Kidney (tissue), 14 donors: ENCODE data around the gene APOH. TPM values are rescaled to one million over a fixed set of nuclear protein-coding genes. Genes with fewer than 3 reads are reported as not detected.

Experiments used
- DNase-seq, 5 donors: peaks; one replicate each; pipeline ENCODE4 v3.0.0-alpha.2; 2013 to 2020
- FAIRE-seq: peaks from 2 replicates; lab custom pipeline; 2012; peaks lifted over from hg19 to GRCh38; lab: Jason Lieb, UNC
- H3K27ac ChIP-seq, 2 donors: one replicate each; pipeline ENCODE4 v1.7.0; 2013; ENCODE audit warnings: low read depth in 2 of 2, low read length in 2 of 2, inconsistent platforms in 1 of 2
- H3K27me3 ChIP-seq: one replicate; pipeline ENCODE4 v1.7.1; 2013; ENCODE audit warnings: low read length, inconsistent platforms; ENCODE audit not compliant: control insufficient read depth, insufficient read depth
- H3K36me3 ChIP-seq, 3 donors: one replicate each; pipeline versions ENCODE4 v1.7.0 to v1.7.1; 2013; ENCODE audit warnings: low read length in 3 of 3, control low read depth in 1 of 3, inconsistent platforms in 1 of 3; ENCODE audit not compliant: insufficient read depth in 3 of 3, control insufficient read depth in 2 of 3
- H3K4me1 ChIP-seq, 3 donors: one replicate each; pipeline versions ENCODE4 v1.7.0 to v1.7.1; 2013; ENCODE audit warnings: low read length in 3 of 3, inconsistent platforms in 1 of 3, low read depth in 1 of 3; ENCODE audit not compliant: control insufficient read depth in 2 of 3, insufficient read depth in 2 of 3
- H3K4me3 ChIP-seq, 3 donors: one replicate each; pipeline versions ENCODE4 v1.7.0 to v1.8.1; 2013; ENCODE audit warnings: low read length in 3 of 3, control low read depth in 1 of 3, inconsistent platforms in 1 of 3
- H3K9ac ChIP-seq, 3 donors: one replicate each; pipeline versions ENCODE4 v1.7.0 to v1.7.1; 2013; ENCODE audit warnings: low read length in 3 of 3, control low read depth in 1 of 3, inconsistent platforms in 1 of 3
- H3K9me3 ChIP-seq, 3 donors: one replicate each; pipeline versions ENCODE4 v1.7.0 to v1.7.1; 2013; ENCODE audit warnings: low read length in 3 of 3, control low read depth in 1 of 3, inconsistent platforms in 1 of 3; ENCODE audit not compliant: control insufficient read depth in 2 of 3, insufficient read depth in 1 of 3
- intact Hi-C: fragments of 100-400 bp; cut with DNase I; formaldehyde crosslinking; loops from one replicate; pipeline ENCODE4 v1.11.1; 2022
- polyA plus RNA-seq: library from polyadenylated mRNA; stranded (reverse); fragments of 350-450 nt; fragmentation: Illumina TruSeq; extraction: RNeasy Lipid Tissue Mini Kit (QIAGEN cat#74804); gene quantifications from one replicate; pipeline ENCODE4 v1.2.3, GENCODE V29; 2014; ENCODE audit warnings: low read depth, low replicate concordance; ENCODE audit not compliant: insufficient read depth
- total RNA-seq: library from RNA; stranded (reverse); fragmentation: NEBNext Ultra II Directional; extraction: Animal tissue kit (Norgen Biotek cat#: 25700); gene quantifications from one replicate; pipeline ENCODE4 v1.2.1, GENCODE V29; 2021
- TF ChIP-seq, protein P1 (sequence below): IDR thresholded peaks from 3 replicates; pipeline ENCODE4 v1.5.1; 2012; ENCODE audit warnings: mild to moderate bottlenecking, moderate library complexity, borderline replicate concordance; ENCODE audit not compliant: insufficient read depth; ENCODE audit errors: extremely low read depth
- donor health status: control.
- donor health status: control.
- donor health status: control.
- donor health status: control.
- donor health status: control.
- donor health status: DM: yes; HTN: yes; CAD: no.
- donor health status: Normal renal cell carcinoma (clear cell type).

APOH gene
- total and polyA plus RNA-seq, 2 donors from 2014 or later, result 13.5 TPM; not detected in 1

GRCh38 chr17:66230922-66231591 lies 1.8 kb upstream of the APOH start:
- H3K4me1 ChIP-seq, result peaks cover 0 to 2% (median 0%) of the 10 kb centered on the region in 3 donors
- H3K4me3 ChIP-seq, result no peak overlapping the region
- DNase-seq, result no peak
- intact Hi-C loops, result no loop called here
- no peak overlapping the region for H3K9ac ChIP-seq
- no peaks in the 10 kb centered on the region for H3K27me3 ChIP-seq
- TF ChIP-seq, protein P1, sequence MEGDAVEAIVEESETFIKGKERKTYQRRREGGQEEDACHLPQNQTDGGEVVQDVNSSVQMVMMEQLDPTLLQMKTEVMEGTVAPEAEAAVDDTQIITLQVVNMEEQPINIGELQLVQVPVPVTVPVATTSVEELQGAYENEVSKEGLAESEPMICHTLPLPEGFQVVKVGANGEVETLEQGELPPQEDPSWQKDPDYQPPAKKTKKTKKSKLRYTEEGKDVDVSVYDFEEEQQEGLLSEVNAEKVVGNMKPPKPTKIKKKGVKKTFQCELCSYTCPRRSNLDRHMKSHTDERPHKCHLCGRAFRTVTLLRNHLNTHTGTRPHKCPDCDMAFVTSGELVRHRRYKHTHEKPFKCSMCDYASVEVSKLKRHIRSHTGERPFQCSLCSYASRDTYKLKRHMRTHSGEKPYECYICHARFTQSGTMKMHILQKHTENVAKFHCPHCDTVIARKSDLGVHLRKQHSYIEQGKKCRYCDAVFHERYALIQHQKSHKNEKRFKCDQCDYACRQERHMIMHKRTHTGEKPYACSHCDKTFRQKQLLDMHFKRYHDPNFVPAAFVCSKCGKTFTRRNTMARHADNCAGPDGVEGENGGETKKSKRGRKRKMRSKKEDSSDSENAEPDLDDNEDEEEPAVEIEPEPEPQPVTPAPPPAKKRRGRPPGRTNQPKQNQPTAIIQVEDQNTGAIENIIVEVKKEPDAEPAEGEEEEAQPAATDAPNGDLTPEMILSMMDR, result no peak
- H3K27ac ChIP-seq, result no peak overlapping the region
- no peaks in the 10 kb centered on the region for H3K36me3 ChIP-seq
- H3K9me3 ChIP-seq, result no peaks in the 10 kb centered on the region
- FAIRE-seq, result no peak

- FAIRE-seq, result no peak
- Histone ChIP-seq H3K27ac (no peak overlapping the region), H3K9me3 (no peaks in the 10 kb centered on the region), H3K36me3 (no peaks in the 10 kb centered on the region), H3K27me3 (no peaks in the 10 kb centered on the region), H3K4me3 (no peak overlapping the region), H3K9ac (no peak overlapping the region), H3K4me1 (peaks cover 0 to 2% (median 0%) of the 10 kb centered on the region in 3 donors)
- intact Hi-C loops, result no loop called here
- DNase-seq, result peak in 1 of 5 donors; percentile 9
- TF ChIP-seq, protein P1, result no peak
These were observed 746 bp upstream of the APOH start for GRCh38 chr17:66229783-66230538.

DNA sequence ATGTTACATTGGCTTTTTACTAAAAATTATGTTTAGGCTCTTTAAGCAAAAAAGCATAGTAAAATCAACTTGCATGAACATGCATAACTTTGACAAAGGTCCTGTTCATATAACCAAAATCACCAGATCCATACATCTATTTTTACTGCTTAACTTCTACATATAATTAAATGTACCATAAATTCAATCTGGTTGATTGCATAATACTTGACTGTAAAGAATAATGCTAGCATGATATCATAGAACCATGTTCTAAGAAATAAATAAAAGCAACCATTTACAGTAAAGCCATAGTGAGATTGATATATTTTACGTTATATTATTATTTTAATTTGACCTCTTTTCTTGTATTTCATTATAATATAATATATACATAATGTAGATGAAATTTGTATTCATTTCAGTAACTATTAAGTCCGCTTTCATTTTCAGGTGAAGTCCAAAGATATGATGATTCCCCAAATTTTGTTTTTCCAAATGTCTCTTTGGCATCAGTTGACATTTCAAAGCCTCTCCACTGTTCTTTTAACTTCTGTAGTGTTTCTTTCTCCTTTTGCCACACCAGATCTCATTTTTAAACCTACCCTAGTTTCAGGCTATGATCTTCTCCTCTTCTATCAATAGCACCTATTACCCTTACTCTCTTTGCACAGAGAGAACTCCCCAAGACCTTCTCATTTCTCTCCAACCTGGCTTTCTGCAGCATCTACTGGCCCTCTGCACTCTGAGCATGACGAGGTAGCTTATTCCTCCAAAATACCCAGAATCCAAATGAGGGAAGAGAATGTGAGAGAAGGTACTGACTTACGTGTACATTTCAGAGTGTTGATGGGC lies 1.8 kb downstream of the APOH start:
- intact Hi-C loops, result no loop called here
- FAIRE-seq, result no peak

More for the DNA sequence above, 1.8 kb downstream of the APOH start:
- no peak for DNase-seq
- H3K4me3 ChIP-seq, result no peak overlapping the region
- H3K36me3 ChIP-seq, result no peaks in the 10 kb centered on the region
- TF ChIP-seq, protein P1, result no peak
- no peaks in the 10 kb centered on the region for H3K27me3 ChIP-seq
- H3K9ac ChIP-seq, result no peak overlapping the region
- no peak overlapping the region for H3K27ac ChIP-seq
- no peaks in the 10 kb centered on the region for H3K9me3 ChIP-seq
- H3K4me1 ChIP-seq, result peaks cover 0 to 2% (median 0%) of the 10 kb centered on the region in 3 donors
